HCT116 (cell line): ENCODE data around the gene STPG2.

Experiments used
- CTCF ChIP-seq, 3 experiments: fragments of 200-600 bp in 1 of 3; sonication (generic) in 1 of 3; IDR thresholded peaks in 2 of 3; conservative IDR thresholded peaks in 1 of 3; 2 replicates each; pipeline ENCODE4 v1.5.1; 2012 to 2017; ENCODE audit warnings: low read depth in 2 of 3, low read length in 2 of 3, antibody characterized with exemption in 1 of 3, borderline replicate concordance in 1 of 3, control low read depth in 1 of 3, mild to moderate bottlenecking in 1 of 3, mixed read lengths in 1 of 3, mixed run types in 1 of 3, moderate library complexity in 1 of 3; ENCODE audit not compliant: insufficient read depth in 1 of 3
- EGR1 ChIP-seq: IDR thresholded peaks from 2 replicates; pipeline ENCODE4 v1.6.1; 2012; ENCODE audit warnings: low read depth
- MAX ChIP-seq: IDR thresholded peaks from 2 replicates; pipeline ENCODE4 v1.6.1; 2012
- POLR2A ChIP-seq: IDR thresholded peaks from 2 replicates; pipeline ENCODE4 v1.7.0; 2011; ENCODE audit warnings: borderline replicate concordance; ENCODE audit not compliant: insufficient read depth, insufficient read length; ENCODE audit errors: extremely low read depth
- YY1 ChIP-seq: IDR thresholded peaks from 2 replicates; pipeline ENCODE4 v1.6.1; 2011; ENCODE audit warnings: low read length, low read depth, moderate library complexity, mild to moderate bottlenecking; ENCODE audit not compliant: insufficient replicate concordance; ENCODE audit errors: extremely low read depth
- ZNF274 ChIP-seq: fragments of 200-500 bp; sonication (Bioruptor generic); IDR thresholded peaks from 2 replicates; pipeline ENCODE4 v1.6.1; 2014; ENCODE audit warnings: mild to moderate bottlenecking, low read depth, low read length, inconsistent platforms

- TF ChIP-seq CTCF (IDR thresholded peaks at IDR 0.05 in 2 of 3, conservative IDR thresholded peaks at IDR 0.05 in 1 of 3; ENCODE audit: borderline replicate concordance in 1 of 3, insufficient read depth in 1 of 3, low read depth in 2 of 3, low read length in 2 of 3) (no peak), POLR2A (no peak), EGR1 (no peak), YY1 (no peak), MAX (no peak), ZNF274 (no peak)
Measured at GRCh38 chr4:98000940-98001339, 142.3 kb downstream of the STPG2 start.
